ENCODE measurements around the gene SFRP5. TPM values are rescaled to one million over a fixed set of nuclear protein-coding genes. Genes with fewer than 3 reads are reported as not detected.

Gene SFRP5
- total RNA-seq, 4 donors from 2014 or later: 0.69 to 4.4 (median 1.4) TPM

DNA sequence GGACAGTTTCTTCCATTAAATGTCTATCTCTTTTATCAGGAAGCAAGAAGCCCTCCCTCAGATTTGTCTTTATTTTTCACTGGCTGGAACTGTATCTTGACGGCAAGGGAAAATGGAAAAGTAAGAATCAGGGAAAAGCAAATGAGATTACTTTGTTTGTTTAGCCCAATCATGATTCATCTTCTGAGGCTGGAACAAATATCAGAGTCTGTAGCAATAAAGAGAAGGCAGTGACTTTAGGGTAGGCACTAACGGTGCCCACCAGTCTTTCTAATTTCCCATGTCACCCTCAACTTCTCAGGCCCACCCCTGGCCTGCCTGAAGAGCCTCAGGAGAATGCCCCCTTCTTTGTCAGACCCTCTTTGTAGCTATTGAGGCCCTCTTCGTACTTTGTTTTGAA is 41.5 kb upstream of the SFRP5 start:
- H3K4me3 ChIP-seq (ENCODE audit: low read depth, poor library complexity, severe bottlenecking): no peak overlapping the region
- 67 to 80% methylated on average over 3 of the region's 3 CpGs for WGBS, 2 donors
- no peak for DNase-seq (ENCODE audit: low spot score in 2 of 2)
- TF ChIP-seq, protein P1, sequence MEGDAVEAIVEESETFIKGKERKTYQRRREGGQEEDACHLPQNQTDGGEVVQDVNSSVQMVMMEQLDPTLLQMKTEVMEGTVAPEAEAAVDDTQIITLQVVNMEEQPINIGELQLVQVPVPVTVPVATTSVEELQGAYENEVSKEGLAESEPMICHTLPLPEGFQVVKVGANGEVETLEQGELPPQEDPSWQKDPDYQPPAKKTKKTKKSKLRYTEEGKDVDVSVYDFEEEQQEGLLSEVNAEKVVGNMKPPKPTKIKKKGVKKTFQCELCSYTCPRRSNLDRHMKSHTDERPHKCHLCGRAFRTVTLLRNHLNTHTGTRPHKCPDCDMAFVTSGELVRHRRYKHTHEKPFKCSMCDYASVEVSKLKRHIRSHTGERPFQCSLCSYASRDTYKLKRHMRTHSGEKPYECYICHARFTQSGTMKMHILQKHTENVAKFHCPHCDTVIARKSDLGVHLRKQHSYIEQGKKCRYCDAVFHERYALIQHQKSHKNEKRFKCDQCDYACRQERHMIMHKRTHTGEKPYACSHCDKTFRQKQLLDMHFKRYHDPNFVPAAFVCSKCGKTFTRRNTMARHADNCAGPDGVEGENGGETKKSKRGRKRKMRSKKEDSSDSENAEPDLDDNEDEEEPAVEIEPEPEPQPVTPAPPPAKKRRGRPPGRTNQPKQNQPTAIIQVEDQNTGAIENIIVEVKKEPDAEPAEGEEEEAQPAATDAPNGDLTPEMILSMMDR (IDR thresholded peaks at IDR 0.05): no peak
- TF ChIP-seq POLR2A (IDR thresholded peaks at IDR 0.05): no peak
- intact Hi-C loops (cut with DNase I; ENCODE audit: low total_unique reads): no loop called here

DNA sequence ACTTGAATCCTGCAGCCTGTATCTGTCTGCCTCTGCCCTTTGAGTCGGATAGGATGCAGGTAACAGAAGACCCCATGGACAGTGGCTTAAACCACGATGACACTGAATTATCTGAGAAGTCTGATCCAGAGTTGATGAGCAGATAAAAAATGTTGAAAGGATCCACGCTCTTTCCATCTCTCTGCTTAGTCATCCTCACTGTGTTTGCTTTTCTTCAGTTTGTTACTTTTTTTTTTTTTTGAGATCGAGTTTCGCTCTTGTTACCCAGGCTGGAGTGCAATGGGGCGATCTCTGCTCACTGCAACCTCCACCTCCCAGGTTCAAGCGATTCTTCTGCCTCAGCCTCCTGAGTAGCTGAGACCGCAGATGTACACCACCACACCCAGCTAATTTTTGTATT is 40.9 kb upstream of the SFRP5 start:
- intact Hi-C loops (cut with DNase I; ENCODE audit: low total_unique reads): no loop called here
- no peak overlapping the region for H3K4me3 ChIP-seq (ENCODE audit: low read depth, poor library complexity, severe bottlenecking)
- 80 to 84% methylated on average over 8 of the region's 8 CpGs for WGBS, 2 donors
- TF ChIP-seq POLR2A (IDR thresholded peaks at IDR 0.05): no peak
- TF ChIP-seq, protein P1 (IDR thresholded peaks at IDR 0.05): no peak
- no peak for DNase-seq (ENCODE audit: low spot score in 2 of 2)

DNA sequence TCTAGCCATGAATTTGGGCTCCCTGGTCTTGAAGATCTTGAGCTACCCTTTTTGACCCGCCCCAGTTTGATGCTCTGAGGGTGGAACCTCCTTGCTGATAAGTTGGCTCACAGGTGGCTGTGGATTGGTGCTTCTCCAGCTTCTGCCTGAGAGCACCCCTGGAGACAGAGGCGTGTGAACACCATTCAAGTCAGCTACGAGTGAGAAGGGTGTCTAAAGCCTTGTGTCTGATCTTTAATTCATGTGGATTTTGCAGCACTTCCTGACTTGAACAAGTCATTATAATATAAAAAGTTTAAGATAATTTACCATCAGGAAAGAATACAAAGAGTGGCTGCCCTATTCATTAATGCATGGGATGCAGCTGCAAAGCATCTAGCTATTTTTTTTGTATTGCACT is 40.2 kb upstream of the SFRP5 start:
- intact Hi-C loops (cut with DNase I; ENCODE audit: low total_unique reads): no loop called here
- TF ChIP-seq POLR2A (IDR thresholded peaks at IDR 0.05): no peak
- TF ChIP-seq, protein P1 (IDR thresholded peaks at IDR 0.05): no peak
- WGBS, 2 donors: 63 to 64% methylated on average over 3 of the region's 3 CpGs
- no peak for DNase-seq (ENCODE audit: low spot score in 2 of 2)
- H3K4me3 ChIP-seq (ENCODE audit: low read depth, poor library complexity, severe bottlenecking): no peak overlapping the region

DNA sequence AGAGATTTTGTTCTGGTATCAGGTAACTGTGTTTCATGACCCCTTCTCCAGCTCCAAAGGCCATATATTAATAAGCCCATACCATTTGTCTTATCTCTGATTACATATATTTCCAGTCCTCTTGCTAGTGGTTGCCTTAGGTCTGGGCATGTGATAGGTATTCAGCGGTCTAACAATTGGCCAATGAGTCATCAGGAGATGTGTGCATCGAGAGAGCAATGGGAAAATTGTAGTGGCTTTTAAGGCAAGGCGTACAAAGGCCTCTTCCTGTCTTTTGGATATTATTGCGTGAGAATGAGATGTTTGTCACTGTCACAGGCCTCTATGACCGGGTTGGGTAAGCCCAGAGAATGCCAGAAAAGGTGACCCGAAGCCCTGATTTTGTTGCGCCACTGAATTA is 38.6 kb upstream of the SFRP5 start:
- H3K4me3 ChIP-seq (ENCODE audit: low read depth, poor library complexity, severe bottlenecking): no peak overlapping the region
- DNase-seq (ENCODE audit: low spot score in 2 of 2): no peak
- TF ChIP-seq, protein P1 (IDR thresholded peaks at IDR 0.05): no peak
- no peak for TF ChIP-seq POLR2A (IDR thresholded peaks at IDR 0.05)
- intact Hi-C loops (cut with DNase I; ENCODE audit: low total_unique reads): no loop called here
- WGBS, 2 donors: 74 to 82% methylated on average over 7 of the region's 7 CpGs

DNA sequence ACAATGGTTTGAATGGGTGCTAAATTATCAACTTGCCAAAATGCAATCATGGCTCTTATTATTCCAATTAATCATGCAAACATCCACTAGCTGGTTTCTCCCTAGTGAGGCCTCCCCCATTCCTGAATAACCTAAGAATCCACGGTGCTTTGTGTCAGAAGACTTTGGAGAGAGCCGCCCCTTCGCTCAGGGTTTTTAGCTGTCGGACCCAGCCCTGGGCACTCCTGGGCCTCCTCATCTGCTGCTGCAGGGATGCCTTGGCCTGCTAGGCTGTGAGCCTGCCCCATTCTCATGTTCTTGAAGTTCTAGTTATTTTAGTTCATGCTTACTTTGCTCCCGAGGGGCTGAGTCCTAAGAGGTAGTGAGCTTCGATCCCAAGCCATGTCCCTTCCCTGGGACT is 34.1 kb upstream of the SFRP5 start:
- TF ChIP-seq, protein P1 (IDR thresholded peaks at IDR 0.05): no peak
- no peak for TF ChIP-seq POLR2A (IDR thresholded peaks at IDR 0.05)
- 77 to 84% methylated on average over 6 of the region's 6 CpGs for WGBS, 2 donors
- intact Hi-C loops (cut with DNase I; ENCODE audit: low total_unique reads): no loop called here
- DNase-seq (ENCODE audit: low spot score in 2 of 2): no peak
- no peak overlapping the region for H3K4me3 ChIP-seq (ENCODE audit: low read depth, poor library complexity, severe bottlenecking)

DNA sequence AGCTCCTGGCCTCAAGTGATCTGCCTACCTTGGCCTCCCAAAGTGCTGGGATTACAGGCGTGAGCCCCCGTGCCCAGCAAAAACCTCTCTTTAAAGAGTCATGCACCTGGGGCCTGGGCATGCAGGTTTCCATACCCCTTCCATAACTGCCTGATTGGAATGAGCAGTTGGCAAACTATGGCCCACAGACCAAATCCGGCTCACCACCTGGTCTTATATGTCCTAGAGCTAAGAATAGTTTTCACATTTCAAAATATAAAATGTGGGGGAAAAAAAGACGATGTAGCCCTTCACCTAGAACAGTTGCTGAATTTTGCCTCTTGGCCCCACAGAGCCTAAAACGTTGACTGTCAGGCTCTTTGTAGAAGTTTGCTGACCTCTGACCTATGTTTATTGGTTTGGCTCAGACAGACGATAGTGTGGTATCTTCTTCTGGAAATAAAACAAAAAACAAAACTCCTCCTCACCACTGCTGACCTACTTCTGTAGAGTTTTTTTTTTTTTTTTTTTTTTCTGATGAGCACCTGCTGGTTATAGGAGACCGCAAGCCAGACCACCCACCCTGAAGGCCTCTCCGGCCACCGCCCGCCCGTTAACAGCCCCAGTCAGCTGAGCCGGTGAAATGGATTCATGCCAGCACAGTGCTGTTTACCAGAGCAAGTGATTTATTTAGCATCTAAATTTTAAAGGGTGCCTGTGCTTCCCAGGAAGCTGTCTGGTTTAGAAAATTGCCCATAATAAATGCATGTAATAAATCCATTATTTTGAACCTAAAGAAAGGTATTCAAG is 33.5 kb upstream of the SFRP5 start:
- 58 to 59% methylated on average over 12 of the region's 12 CpGs for WGBS, 2 donors
- no peak for TF ChIP-seq POLR2A (IDR thresholded peaks at IDR 0.05)
- TF ChIP-seq, protein P1 (IDR thresholded peaks at IDR 0.05): no peak
- H3K4me3 ChIP-seq (ENCODE audit: low read depth, poor library complexity, severe bottlenecking): no peak overlapping the region
- no peak for DNase-seq (ENCODE audit: low spot score in 2 of 2)
- intact Hi-C loops (cut with DNase I; ENCODE audit: low total_unique reads): no loop called here

All from lower leg skin (tissue), 4 donors.